Stimulated activated CD8-positive, alpha-beta memory T cell treated with anti-CD3 and anti-CD28 coated beads, Interleukin-2, amount 100 ng/mL, for 1 hour (primary cell): ENCODE measurements around the gene DPCD.

Source experiments
- DNase-seq, 2 donors: peaks; one replicate each; pipeline ENCODE4 v3.0.0-alpha.2; 2020; ENCODE audit warnings: low read depth in 2 of 2

DPCD gene

GRCh38 chr10:101567165-101568006 lies 20.7 kb upstream of the DPCD start:
- DNase-seq: no peak

- no peak for DNase-seq
These were observed 19.9 kb upstream of the DPCD start for GRCh38 chr10:101568054-101568745.

GRCh38 chr10:101569323-101569621 lies 18.8 kb upstream of the DPCD start:
- no peak for DNase-seq

- peak; percentile 62 to 67 for DNase-seq
These were observed 18.3 kb upstream of the DPCD start for GRCh38 chr10:101569622-101570427.

- no peak for DNase-seq
These were observed 17.5 kb upstream of the DPCD start for GRCh38 chr10:101570428-101571270.

GRCh38 chr10:101571271-101571925 lies 16.7 kb upstream of the DPCD start:
- no peak for DNase-seq

- DNase-seq: no peak
These were observed 16.0 kb upstream of the DPCD start for GRCh38 chr10:101572126-101572525.

GRCh38 chr10:101572785-101573184 lies 15.3 kb upstream of the DPCD start:
- DNase-seq: no peak

GRCh38 chr10:101573885-101574753 lies 14.0 kb upstream of the DPCD start:
- DNase-seq: no peak

GRCh38 chr10:101575091-101575490 lies 13.0 kb upstream of the DPCD start:
- no peak for DNase-seq

GRCh38 chr10:101575580-101576210 lies 12.4 kb upstream of the DPCD start:
- DNase-seq: no peak

GRCh38 chr10:101576211-101576863 lies 11.8 kb upstream of the DPCD start:
- DNase-seq: no peak

- DNase-seq: no peak
These were observed 10.8 kb upstream of the DPCD start for GRCh38 chr10:101577121-101577871.

GRCh38 chr10:101578192-101578591 lies 9.9 kb upstream of the DPCD start:
- DNase-seq: no peak

- DNase-seq: no peak
These were observed 9.2 kb upstream of the DPCD start for GRCh38 chr10:101578803-101579515.

GRCh38 chr10:101579516-101579870 lies 8.6 kb upstream of the DPCD start:
- DNase-seq: no peak

- no peak for DNase-seq
These were observed 7.4 kb upstream of the DPCD start for GRCh38 chr10:101580486-101581399.
